Activated CD8-positive, alpha-beta T cell treated with anti-CD3 and anti-CD28 coated beads for 36 hours (primary cell): ENCODE results near the gene UIMC1. TPM values are rescaled to one million over a fixed set of nuclear protein-coding genes. Genes with fewer than 3 reads are reported as not detected.

Experiments
- ATAC-seq: fragments of 200-7000 bp; cut with Tn5 transposase; one replicate; pipeline ENCODE4 v1.10.0; 2021; ENCODE audit warnings: mild to moderate bottlenecking, moderate library complexity
- CTCF ChIA-PET: fragments of 350-600 bp; sonication (Branson Sonifier 250); formaldehyde crosslinking; loops from one replicate; lab custom pipeline; 2021; ENCODE audit warnings: antibody characterized with exemption; lab: Charles Lee
- POLR2A ChIA-PET: fragments of 350-600 bp; sonication (Branson Sonifier 250); formaldehyde crosslinking; loops from one replicate; lab custom pipeline; 2021; ENCODE audit warnings: antibody characterized with exemption; lab: Charles Lee
- DNase-seq: peaks from one replicate; pipeline ENCODE4 v3.0.0-alpha.2; 2020
- H3K27ac Mint-ChIP-seq: one replicate; pipeline ENCODE4 v1.8.0; 2021; ENCODE audit warnings: mild to moderate bottlenecking, mixed read lengths
- H3K27me3 Mint-ChIP-seq: one replicate; pipeline ENCODE4 v1.8.0; 2021; ENCODE audit warnings: mixed read lengths
- H3K36me3 Mint-ChIP-seq: one replicate; pipeline ENCODE4 v1.8.0; 2021; ENCODE audit warnings: low read depth, mixed read lengths
- H3K4me1 Mint-ChIP-seq: one replicate; pipeline ENCODE4 v1.8.0; 2021; ENCODE audit warnings: low read depth, mixed read lengths
- H3K4me3 Mint-ChIP-seq: one replicate; pipeline ENCODE4 v1.8.0; 2021; ENCODE audit warnings: mild to moderate bottlenecking, moderate library complexity, mixed read lengths
- H3K9me3 Mint-ChIP-seq: one replicate; pipeline ENCODE4 v1.8.0; 2021; ENCODE audit warnings: mixed read lengths
- intact Hi-C: fragments of 100-400 bp; cut with micrococcal nuclease; formaldehyde crosslinking; loops from one replicate; pipeline ENCODE4 v1.10.0; 2022
- total RNA-seq, 2 experiments: library from RNA; stranded (reverse); gene quantifications; one replicate each; pipeline ENCODE4 v1.2.3, GENCODE V29; 2021
- TF ChIP-seq, protein P1 (sequence below): fragments of 200-600 bp; IDR thresholded peaks from one replicate; pipeline ENCODE4 v1.8.0; 2022; ENCODE audit warnings: antibody characterized with exemption, mild to moderate bottlenecking

Gene UIMC1
- total RNA-seq, 2 experiments from 2014 or later = 54.1 to 57.0 TPM

- ATAC-seq (peak; percentile 67), DNase-seq (no peak)
- Mint-ChIP-seq H3K4me3 (no peak overlapping the region), H3K27ac (peak overlapping the region; percentile 68), H3K27me3 (no peaks in the 10 kb centered on the region), H3K4me1 (peaks cover 27% of the 10 kb centered on the region), H3K9me3 (no peaks in the 10 kb centered on the region), H3K36me3 (peaks cover 24% of the 10 kb centered on the region)
- POLR2A ChIA-PET = interaction anchor here (0.9 kb wide), 1 partner anchor 37 kb away, joined by 3 read pairs; no protein-coding TSS in a partner anchor
- CTCF ChIA-PET = interaction anchor here (1.9 kb wide), 1 partner anchor 274 kb away, joined by 7 read pairs; no protein-coding TSS in a partner anchor
- TF ChIP-seq, protein P1, sequence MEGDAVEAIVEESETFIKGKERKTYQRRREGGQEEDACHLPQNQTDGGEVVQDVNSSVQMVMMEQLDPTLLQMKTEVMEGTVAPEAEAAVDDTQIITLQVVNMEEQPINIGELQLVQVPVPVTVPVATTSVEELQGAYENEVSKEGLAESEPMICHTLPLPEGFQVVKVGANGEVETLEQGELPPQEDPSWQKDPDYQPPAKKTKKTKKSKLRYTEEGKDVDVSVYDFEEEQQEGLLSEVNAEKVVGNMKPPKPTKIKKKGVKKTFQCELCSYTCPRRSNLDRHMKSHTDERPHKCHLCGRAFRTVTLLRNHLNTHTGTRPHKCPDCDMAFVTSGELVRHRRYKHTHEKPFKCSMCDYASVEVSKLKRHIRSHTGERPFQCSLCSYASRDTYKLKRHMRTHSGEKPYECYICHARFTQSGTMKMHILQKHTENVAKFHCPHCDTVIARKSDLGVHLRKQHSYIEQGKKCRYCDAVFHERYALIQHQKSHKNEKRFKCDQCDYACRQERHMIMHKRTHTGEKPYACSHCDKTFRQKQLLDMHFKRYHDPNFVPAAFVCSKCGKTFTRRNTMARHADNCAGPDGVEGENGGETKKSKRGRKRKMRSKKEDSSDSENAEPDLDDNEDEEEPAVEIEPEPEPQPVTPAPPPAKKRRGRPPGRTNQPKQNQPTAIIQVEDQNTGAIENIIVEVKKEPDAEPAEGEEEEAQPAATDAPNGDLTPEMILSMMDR = no peak
- intact Hi-C loops = no loop called here
Observed at GRCh38 chr5:176934309-176934930, 72.2 kb downstream of the UIMC1 start.

- no peak for ATAC-seq
- Mint-ChIP-seq H3K27ac (no peak overlapping the region), H3K27me3 (no peaks in the 10 kb centered on the region), H3K4me3 (no peak overlapping the region), H3K36me3 (peaks cover 24% of the 10 kb centered on the region), H3K4me1 (peaks cover 14% of the 10 kb centered on the region), H3K9me3 (no peaks in the 10 kb centered on the region)
- ChIA-PET CTCF (interaction anchor here (2.3 kb wide), 1 partner anchor 270 kb away, joined by 6 read pairs; no protein-coding TSS in a partner anchor), POLR2A (no interaction called here)
- intact Hi-C loops = no loop called here
- no peak for DNase-seq
- TF ChIP-seq, protein P1 = no peak
Observed at GRCh38 chr5:176929654-176930053, 76.9 kb downstream of the UIMC1 start.

DNA sequence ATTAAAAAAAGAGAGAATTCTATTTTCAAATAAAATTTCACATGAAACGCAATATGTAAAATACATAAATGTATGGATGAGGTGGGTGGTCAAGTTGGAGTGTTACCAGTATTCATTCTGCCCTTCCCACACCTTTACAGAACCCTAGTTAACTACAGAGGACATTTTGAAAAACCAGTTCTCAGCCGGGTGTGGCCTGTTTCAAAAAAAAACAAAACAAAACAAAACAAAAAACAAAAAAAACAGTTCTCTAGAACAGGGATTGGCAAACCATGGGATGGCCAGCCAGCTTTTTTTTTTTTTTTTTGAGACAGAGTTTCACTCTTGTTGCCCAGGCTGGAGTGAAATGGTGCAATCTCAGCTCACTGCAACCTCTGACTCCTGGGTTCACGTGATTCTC lies 79.0 kb downstream of the UIMC1 start:
- TF ChIP-seq, protein P1 = no peak
- no peak for ATAC-seq
- no peak overlapping the region for H3K27ac Mint-ChIP-seq
- DNase-seq = no peak
- no peak overlapping the region for H3K4me3 Mint-ChIP-seq
- CTCF ChIA-PET = interaction anchor here (1.5 kb wide), 1 partner anchor 144 kb away, joined by 4 read pairs; no protein-coding TSS in a partner anchor
- peaks cover 11% of the 10 kb centered on the region for H3K4me1 Mint-ChIP-seq
- no peaks in the 10 kb centered on the region for H3K9me3 Mint-ChIP-seq
- H3K36me3 Mint-ChIP-seq = peaks cover 27% of the 10 kb centered on the region
- POLR2A ChIA-PET = no interaction called here
- H3K27me3 Mint-ChIP-seq = no peaks in the 10 kb centered on the region
- intact Hi-C loops = no loop called here

DNA sequence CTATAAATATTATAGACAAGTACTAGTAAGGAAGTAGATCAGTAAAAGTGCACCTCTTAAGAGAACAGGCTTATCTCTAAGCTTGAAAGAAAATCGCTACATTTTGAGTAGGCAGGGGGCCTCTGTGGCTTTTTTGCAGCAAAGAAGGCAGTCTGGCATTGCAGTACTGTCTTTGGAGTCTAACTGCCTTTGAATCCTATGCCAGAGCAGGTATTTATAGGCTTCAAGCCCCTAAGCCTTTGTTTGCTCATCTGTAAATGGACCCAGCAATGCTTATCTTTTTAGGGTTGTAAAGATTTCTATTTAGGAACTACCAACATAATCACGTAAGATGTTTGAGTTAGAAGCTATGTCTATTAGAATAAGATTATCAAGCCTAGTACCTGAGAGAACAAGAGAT lies 83.8 kb downstream of the UIMC1 start:
- intact Hi-C loops = no loop called here
- no peak overlapping the region for H3K27ac Mint-ChIP-seq
- DNase-seq = no peak

More for the DNA sequence above, 83.8 kb downstream of the UIMC1 start:
- ATAC-seq = no peak
- H3K4me1 Mint-ChIP-seq = peaks cover 3% of the 10 kb centered on the region
- no peaks in the 10 kb centered on the region for H3K9me3 Mint-ChIP-seq
- H3K4me3 Mint-ChIP-seq = no peak overlapping the region
- TF ChIP-seq, protein P1 = no peak
- ChIA-PET POLR2A (interaction anchor here (1.2 to 1.7 kb wide), 2 partner anchors 24 to 99 kb away, joined by 3 to 4 read pairs; partner anchors contain the start of gene HK3), CTCF (interaction anchor here (1.1 to 1.6 kb wide), 2 partner anchors 13 to 262 kb away, joined by 3 to 6 read pairs; no protein-coding TSS in a partner anchor)
- no peaks in the 10 kb centered on the region for H3K27me3 Mint-ChIP-seq
- peaks cover 12% of the 10 kb centered on the region for H3K36me3 Mint-ChIP-seq
